Endometrial microvascular endothelial cells (primary cell): Measurements from ENCODE around the gene ROGDI. TPM values are rescaled to one million over a fixed set of nuclear protein-coding genes. Genes with fewer than 3 reads are reported as not detected.

Experiments used
- in situ Hi-C: cut with HindIII; loops from 2 replicates; pipeline ENCODE4 v1.10.0; 2017; ENCODE audit warnings: low sequenced_read_pairs, low pct_unique_long_range_greater_than_20kb; ENCODE audit errors: inconsistent ontology term
- total RNA-seq: library from RNA; depleted of rRNA; stranded (reverse); fragments of >200 nt; gene quantifications from one replicate; pipeline ENCODE4 v1.2.3, GENCODE V29; 2015; ENCODE audit errors: inconsistent ontology term

Gene ROGDI
- total RNA-seq, 1 donor from 2014 or later = 15.6 TPM

GRCh38 chr16:4776141-4776705 lies 26.2 kb downstream of the ROGDI start:
- in situ Hi-C loops = no loop called here

DNA sequence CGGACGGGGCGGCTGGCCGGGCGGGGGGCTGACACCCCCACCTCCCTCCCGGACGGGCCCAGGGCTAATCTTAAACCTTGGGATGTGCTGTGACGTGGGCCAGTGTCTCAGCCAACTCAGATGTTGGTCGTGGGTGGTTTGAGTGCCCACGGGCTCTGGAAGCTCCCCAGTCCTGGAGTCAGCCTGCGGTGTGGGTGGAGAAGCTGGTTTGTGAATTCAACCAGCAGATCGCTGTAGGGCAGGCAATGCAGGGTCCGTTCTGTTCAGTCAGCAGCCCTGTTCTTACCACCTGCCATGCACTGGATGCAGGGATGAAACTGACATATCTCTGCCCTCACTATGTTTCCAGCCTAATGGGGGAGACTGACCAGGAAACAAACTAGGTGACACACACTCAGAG lies 27.4 kb downstream of the ROGDI start:
- in situ Hi-C loops = no loop called here

DNA sequence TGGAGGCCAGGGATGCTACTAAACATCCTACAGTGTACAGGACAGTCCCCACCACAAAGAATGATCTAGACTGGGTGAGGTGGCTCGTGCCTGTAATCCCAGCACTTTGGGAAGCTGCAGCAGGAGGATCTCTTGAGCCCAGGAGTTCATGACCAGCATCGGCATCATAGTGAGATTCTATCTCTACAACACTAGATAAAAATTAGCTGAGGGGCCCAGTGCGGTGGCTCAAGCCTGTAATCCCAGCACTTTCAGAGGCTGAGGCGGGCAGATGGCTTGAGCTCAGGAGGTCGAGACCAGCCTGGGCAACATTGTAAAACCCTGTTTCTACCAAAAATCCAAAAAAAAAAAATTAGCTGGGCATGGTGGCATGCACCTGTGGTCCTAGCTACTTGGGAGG lies 30.1 kb downstream of the ROGDI start:
- in situ Hi-C loops = no loop called here

DNA sequence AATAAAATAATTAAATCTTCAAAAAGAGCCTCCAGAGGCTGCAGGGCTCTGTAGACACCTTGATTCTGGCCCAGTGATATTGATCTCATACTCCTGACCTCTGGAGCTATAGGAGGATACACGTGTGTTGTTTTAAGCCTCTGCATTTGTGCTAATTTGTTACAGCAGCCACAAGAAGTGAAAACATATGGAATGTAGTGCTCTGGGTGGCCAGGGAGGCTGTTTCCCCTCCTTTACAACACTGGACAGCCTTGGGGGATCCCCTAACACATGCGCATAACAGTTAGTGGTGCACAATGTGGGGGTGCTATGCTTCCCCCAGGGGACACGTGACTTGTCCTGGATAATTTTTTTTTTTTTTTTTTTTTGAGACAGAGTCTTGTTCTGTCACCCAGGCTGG lies 30.8 kb downstream of the ROGDI start:
- in situ Hi-C loops = no loop called here

DNA sequence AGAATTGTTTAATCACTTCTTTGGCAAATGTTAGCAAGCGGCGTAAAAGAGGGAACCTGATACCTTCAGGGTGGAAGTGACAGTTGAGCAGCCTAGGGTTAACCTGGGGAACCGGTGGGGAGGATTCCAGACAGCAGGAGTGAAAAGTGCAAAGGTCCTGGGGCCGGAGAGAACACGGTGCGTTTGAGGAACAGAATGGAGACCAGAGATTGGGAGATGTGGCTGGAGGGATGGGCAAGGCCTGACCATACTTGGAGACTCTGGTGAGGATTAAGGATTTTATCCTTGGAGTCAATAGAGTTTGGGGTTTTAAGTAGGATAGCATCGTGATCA lies 33.2 kb downstream of the ROGDI start:
- in situ Hi-C loops = no loop called here

DNA sequence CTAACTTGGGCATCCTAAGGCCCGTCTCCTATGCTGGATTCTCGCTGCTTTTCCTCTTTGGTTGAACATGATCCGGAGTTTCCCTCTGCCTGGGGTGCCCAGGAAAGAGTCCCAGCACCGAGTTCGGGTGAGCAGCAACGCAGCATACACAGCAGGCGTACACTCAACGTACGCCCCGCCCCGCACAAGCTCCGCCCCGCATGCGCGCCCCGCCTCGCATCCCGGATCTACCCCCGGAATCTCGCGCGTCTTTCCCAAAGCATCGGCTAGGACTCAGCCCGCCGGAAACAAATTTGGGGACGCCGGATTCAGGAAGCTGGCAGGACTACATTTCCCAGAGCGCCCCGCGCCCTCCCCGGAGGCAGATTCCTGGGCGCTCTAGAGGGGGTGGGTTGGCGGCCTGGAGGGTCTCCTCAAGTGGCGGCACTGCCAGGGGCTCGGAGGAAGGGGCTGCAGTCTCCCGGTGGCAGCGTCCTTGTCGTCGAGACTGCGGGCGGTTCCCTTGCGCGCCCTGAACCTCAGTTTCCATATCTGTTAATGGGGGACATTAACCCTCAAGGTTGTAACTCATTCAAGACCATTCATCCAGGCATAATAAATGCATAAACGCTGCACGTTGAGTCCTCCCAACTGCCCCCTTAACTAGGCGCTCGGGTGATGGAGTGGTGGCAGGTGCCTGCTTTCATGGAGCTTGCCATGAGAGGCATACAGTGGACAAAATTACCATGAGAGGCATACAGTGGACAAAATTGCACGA lies 33.7 kb downstream of the ROGDI start:
- in situ Hi-C loops = no loop called here

DNA sequence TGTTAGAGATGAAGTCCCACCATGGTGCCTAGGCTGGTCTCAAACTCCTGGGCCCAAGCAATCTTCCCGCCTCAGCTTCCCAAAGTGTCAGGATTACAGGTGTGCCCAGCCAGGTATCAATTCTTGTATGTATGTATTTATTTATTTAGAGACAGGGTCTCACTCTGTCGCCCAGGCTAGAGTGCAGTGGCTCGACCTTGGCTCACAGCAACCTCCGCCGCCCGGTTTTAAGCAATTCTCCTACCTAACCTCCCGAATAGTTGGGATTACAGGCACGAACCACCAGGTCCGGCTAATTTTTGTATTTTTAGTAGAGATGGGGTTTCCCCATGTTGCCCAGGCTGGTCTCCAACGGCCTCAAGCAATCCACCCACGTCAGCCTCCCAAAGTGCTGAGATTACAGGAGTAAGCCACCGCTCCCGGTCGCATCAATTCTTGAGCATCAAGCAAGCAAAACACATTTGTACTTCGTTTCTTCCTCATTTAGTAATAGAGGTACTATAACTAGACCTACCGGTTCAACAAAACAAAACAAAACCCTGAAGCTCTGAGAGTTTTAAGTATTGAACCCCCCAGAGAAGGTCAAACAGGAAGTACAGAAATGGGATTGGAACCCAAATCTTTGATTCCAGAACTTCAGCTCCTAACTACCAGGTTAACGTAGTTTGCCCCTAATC lies 34.4 kb downstream of the ROGDI start:
- in situ Hi-C loops = no loop called here

GRCh38 chr16:4766875-4767628 lies 35.4 kb downstream of the ROGDI start, which contains the start of gene ZNF500:
ZNF500 (minus strand) TSS chr16:4767162; CDS start chr16:4765978, 1,184 bp downstream.
- in situ Hi-C loops = no loop called here

DNA sequence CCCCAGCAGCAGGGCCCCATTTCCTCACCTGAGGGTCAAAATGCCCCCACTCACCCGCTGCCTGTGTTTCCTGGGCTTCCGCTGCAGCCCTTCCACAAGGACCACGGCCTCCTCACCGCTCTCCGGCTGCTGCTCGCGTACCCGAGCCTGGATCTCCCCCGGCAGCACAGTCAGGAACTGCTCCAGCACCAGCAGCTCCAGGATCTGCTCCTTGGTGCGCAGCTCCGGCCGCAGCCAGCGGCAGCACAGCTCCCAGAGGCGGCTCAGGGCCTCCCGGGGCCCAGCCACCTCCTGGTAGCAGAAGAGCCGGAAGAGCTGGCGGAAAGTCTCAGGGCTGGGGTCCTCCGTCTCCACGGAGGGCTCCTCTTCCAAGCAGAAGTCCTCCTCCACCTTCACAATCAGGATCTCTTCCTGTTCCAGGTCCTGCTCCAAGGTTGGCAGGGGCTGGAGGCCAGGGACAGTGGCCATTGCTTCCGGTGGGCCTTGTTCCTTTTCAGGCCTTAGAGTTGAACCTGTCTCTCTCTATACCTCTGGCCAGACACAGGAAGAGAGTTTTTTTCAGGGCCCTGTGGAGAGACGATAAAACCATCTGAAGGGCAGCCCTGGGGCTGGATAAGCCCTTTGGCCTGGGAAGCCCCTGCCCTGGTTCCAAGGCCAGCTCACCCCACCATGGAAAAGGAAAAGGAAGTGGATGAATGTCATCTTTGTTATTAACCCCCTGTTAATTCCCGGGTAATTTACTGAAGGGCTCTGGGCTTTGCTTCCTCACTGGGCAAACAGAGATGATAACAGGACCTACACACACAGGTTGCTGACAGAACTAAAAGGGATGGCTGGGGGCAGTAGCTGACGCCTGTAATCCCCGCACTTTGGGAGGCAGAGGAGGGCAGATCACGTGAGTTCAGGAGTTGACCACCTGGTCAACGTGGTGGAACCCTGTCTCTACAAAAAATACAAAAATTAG lies 36.6 kb downstream of the ROGDI start:
- in situ Hi-C loops = no loop called here

DNA sequence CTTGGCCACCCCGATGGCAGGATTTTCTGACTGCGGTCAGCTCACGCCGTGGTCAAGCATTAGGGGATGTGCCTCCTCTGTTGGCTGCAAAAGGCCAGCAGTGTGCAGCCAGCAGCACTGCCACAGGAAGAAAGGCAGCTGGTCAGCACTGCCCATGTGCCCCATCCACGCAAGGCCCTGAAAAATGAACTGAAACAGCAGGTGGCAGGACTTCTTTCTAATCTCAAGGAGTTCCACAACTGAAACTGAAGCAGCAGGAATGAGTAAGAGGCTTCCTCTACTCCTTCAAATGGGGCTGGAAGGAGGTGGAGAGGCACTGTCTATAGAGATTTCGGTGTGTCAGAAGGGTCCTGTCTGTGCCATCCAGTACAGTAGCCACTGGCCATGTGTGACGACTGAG lies 38.6 kb downstream of the ROGDI start:
- in situ Hi-C loops = no loop called here

DNA sequence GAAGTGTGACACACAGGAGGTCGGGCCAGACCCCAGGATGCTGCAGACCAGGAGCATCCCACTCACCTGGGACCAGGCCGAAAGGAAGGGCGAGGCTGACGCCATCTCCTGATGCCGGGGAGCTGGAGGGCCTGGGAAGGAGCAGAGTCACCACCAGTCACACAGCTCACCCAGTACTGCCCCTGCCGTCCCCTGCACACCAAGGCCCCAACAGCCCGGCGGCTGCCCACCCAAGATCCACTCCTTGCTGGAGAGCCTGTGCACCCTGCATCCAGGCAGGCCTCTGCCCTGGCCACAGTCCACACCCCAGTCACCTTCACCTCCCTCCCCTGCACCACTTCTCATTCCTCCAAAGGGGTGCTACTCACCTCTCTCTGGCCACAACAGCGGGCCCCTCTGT lies 40.2 kb downstream of the ROGDI start:
- in situ Hi-C loops = no loop called here

DNA sequence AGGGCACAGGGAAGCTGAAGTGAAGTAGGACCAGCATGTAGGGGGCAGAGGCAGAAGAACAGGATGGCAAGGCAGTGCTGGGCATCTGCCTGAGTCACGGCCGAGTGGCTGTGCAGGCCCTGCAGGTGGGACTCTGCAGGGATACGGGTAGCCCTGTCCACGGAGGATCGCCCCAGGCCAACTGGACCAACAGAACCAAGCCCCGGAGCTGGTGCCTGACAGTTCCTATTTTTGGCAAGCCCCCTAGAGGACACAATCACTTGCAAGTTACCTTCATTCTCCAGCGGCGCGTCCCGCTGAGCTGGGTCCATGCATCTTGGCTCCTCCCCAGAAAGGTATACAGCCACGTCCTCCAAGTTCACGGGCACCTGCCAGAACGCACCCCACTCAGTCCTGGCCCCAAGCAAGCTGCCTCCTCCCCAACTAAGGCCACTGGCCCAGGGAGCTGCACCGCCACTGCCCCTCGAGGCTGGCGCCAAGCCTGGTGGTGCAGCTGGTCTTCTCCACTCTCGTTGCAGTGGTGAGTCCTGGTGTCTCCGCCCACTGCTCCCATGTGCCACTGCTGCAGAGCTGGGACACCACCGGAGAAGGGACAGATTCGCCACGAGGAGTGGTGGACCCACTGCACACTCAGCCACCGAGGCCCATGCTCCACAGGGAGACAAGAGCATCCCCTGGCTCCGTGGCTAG lies 42.1 kb downstream of the ROGDI start:
- in situ Hi-C loops = no loop called here

DNA sequence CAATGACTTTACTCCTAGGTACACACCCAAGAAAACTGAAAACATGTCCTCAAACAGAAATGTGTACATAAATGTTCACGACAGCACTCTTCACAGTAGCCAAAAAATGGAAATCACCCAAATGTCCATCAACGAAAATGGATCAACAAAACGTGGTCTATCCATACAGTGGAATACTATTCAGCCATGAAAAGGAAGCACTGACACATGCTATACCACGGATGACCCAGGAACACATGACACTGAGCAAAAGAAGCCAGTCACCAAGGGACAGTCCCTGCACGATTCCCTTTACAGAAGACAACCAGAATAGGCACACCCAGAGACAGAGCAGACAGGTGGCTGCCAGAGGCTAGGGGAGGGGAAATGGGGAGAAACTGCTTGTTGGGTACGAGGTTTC lies 46.7 kb downstream of the ROGDI start:
- in situ Hi-C loops = no loop called here

GRCh38 chr16:4754865-4755264 lies 47.6 kb downstream of the ROGDI start:
- in situ Hi-C loops = no loop called here

DNA sequence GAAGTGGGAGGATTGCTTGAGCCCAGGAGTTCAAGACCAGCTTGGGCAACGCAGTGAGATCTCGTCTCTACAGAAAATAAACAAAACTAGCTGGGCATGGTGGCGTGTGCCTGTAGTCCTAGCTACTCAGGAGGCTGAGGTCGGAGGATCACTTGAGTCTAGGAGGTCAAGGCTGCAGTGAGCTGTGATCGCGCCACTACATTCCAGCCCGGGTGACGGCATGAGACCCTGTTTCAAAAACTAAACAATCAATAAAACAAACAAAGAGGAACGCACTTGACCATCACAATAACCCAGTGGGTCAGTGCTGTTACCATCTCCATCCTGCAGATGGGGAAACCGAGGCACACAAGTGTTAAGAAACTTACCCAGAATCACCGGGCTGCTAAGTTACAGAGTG lies 49.2 kb downstream of the ROGDI start:
- in situ Hi-C loops = no loop called here

DNA sequence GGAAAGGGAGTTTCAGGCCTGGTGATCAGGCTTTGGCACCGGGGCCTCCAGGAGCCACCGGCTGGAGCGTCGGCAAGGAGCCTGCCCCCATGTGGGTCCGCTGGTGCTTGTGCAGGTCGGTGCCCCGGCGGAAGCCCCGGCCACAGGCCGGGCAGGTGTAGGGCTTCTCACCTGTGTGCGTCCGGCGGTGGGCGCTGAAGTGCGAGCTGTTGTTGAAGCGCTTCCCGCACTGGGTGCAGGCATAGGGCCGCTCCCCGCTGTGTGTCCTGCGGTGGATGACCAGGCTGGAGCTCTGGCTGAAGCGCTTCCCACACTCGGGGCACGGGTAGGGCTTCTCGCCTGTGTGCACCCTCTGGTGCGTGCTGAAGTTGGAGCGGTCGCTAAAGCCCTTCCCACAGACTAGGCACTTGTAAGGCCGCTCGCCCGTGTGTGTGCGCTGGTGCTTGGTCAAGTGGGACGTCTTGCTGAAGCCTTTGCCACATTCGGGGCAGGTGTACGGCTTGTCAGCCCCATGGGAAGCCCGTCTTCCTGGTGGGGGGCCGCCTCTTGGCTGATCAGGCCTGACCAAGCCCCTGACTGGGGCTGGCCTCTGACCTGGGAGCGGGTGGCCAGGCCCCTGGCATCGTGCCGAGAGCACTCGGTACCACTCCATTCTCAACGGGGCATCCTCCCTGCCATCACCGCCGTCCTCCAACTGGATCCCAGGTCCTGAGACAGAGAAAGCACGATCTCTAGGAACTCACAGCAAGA lies 49.9 kb downstream of the ROGDI start:
- in situ Hi-C loops = no loop called here

DNA sequence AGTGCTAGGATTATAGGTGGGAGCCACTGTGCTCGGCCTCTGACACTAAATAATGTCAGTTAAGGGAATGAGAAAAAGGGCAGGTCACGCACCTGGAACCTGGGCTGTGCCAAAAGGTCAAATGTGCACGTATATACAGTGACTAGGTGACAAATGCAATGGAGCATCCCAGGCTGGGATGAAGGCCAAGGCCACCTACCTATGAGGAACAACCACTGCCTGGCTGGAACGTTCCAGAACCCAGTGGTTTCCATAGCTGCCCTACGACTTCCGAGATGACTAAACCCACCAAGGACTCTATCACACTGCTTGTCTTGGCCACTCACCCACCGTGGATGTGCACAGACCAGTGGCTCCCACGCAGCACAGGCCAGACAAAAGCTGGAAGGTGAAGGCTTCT lies 51.5 kb downstream of the ROGDI start:
- in situ Hi-C loops = no loop called here
